HTR-8/SVneo (cell line): ENCODE measurements around the gene SMIM44.

Experiments used
- DNase-seq: peaks from one replicate; pipeline ENCODE4 v3.0.0; 2011; ENCODE audit warnings: low spot score, mixed read lengths; ENCODE audit not compliant: insufficient read length
- FAIRE-seq: peaks from 2 replicates; lab custom pipeline; 2011; peaks lifted over from hg19 to GRCh38; lab: Jason Lieb, UNC

The SMIM44 gene

DNA sequence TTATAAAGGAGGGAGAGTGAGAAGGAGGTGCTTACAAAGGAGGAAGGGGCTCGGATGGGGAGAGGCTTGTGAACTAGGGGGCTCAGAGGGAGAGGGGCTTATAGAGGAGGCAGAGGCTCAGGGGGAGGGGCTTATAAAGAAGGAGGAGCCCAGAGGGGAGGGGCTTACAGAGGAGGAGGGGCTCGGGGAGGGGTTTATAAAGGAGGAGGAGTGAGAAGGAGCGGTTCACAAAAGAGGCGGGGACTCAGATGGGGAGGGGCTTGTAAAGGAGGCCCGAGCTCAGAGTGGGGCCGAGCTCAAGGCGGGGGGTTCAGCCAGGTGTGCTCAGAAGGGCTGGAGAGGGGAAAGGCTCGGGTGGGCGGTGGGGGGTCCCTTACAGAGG lies 3.4 kb downstream of the SMIM44 start:
- FAIRE-seq: no peak
- no peak for DNase-seq

DNA sequence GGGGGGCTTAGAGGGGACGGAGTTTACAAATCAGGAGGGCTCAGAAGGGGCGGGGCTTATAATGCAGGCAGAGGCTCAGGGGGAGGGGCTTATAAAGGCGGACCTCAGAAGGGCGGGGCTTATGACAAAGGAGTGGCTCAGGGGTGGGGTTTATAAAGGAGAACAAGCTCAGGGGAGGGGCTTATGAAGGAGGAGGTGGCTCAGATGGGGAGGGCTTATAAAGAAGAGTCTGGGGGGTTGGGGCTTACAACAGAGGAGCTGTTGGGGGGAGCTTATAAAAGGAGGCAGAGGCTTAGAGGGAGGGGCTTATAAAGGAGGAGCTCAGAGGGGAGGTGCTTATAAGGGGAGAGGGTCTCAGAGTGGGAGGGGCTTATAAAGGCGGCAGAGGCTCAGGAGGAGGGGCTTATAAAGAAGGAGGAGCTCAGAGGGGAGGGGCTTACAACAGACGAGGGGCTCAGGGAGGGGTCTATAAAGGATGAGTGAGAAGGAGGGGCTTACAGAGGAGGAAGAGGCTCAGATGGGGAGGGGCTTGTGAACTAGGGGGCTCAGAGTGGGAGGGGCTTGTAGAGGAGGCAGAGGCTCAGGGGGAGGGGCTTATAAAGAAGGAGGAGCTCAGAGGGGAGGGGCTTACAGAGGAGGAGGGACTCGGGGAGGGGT lies 3.9 kb downstream of the SMIM44 start:
- FAIRE-seq (no peak), DNase-seq (no peak)

DNA sequence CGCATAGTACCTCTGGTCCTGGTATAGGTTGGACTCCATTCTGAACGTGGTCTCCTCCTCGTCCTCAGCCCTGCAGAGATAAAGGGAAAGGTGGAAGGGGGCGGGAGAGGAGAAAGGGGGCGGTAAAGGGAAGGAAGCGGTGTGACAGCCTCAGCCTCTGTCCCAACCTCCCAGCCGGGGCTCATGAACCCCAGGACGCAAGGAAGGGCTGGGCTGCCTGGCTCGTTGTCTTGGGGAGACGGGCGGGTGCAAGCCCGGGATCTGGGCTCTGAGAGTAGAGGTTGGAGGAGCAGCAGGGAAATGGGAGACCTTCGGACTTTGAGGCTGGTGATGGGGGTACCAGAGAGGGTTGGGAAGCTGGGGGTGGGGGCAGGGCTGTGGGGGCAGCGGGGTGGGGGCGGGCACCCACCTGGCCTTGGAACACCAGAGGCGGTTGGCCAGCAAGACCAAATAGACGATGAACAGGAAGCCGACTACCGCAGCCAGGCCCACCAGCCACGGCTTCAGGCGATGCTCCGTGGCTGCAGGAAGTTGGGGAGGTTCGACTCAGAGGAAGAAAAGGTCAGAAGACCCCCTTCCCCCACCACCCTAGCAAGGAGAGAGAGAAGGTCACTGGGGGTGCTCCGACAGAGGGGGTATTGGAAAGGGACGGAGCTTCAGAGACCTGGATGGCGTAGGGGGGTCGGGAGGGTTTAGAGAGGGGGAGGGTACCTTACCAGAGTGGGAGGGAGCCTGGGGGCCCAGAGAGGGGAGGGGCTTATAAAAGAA lies 4.6 kb downstream of the SMIM44 start:
- DNase-seq (no peak), FAIRE-seq (no peak)

DNA sequence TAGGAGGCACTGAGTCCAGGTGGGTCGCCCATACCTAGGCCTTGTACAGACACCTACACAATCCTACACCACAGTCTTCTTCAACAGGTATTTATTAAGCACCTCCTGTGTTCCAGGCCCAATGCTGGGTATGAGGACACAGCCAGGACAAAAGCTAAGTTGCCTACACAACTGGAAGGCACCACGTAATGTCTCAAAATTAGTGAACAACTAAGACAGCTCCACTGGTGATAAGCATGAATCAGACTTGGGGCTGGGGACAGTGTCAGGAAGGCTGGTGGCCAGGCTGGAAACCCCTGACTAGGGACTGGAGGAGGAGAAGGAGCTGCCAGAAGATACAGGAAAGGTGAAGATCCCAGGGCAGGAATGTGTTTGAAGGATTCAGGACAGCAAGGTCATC lies 5.3 kb downstream of the SMIM44 start:
- FAIRE-seq: no peak
- DNase-seq: no peak

DNA sequence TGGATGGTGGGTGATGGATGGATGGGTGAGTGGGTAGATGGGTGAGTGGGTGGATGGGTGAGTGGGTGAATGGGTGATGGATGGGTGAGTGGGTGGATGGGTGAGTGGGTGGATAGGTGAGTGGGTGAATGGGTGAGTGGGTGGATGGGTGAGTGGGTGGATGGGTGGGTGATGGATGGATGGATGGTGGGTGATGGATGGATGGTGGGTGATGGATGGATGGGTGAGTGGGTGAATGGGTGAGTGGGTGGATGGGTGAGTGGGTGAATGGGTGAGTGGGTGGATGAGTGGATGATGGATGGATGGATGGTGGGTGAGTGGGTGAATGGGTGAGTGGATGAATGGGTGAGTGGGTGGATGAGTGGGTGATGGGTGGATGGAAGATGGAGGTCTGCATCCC lies 5.7 kb downstream of the SMIM44 start:
- DNase-seq (no peak), FAIRE-seq (no peak)

DNA sequence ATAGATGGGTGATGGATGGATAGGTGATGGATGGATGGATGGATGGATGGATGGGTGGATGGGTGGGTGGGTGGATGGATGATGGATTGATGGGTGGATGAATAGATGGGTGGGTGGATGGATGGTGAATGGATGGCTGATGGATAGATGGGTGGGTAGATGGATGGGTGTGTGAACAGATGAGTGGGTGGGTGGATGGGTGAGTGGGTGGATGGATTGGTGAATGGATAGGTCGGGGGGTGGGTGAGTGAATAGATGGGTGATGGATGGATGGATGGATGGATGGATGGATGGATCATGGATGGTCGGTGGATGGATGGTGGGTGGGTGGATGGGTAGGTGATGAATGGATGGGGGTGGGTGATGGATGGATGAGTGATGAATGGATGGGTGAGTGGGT lies 6.4 kb downstream of the SMIM44 start:
- DNase-seq (no peak), FAIRE-seq (no peak)

DNA sequence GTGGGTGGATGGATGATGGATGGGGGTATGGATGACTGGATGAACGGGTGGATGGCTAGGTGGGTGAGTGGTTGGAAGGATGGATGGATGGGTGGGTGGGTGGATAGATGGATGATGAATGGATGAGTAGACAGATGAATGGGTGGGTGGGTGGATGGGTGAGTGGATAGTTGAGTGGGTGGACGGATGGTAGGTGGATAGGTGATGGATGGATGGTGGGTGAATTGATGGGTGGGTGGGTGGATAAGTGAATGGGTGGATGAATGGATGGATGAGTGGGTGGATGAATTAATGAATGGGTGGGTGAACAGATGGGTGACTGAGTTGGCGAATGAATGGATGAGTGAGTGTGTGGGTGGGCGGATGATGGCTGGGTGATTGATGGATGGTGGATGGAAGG lies 7.8 kb downstream of the SMIM44 start:
- FAIRE-seq: no peak
- no peak for DNase-seq

DNA sequence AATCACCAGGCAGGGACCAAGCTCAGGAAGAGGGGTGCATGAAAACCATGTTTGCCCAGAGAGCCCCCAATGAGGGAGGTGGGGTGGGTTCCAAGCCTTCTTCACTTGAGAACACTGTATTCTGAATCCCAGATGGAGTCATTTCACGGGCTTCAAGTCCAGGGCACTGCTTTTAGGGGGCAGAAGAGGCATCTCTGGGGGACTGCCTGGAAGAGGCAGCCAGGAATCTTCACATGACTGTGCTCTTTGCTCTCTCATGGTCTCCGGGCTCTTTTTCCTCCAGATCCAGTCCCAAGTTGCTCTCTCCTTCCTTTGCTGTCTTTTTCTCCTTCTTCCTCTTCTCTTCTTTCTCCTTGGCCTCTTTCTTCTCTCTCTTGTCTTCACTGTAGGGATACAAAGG lies 8.6 kb downstream of the SMIM44 start:
- no peak for DNase-seq
- FAIRE-seq: no peak

DNA sequence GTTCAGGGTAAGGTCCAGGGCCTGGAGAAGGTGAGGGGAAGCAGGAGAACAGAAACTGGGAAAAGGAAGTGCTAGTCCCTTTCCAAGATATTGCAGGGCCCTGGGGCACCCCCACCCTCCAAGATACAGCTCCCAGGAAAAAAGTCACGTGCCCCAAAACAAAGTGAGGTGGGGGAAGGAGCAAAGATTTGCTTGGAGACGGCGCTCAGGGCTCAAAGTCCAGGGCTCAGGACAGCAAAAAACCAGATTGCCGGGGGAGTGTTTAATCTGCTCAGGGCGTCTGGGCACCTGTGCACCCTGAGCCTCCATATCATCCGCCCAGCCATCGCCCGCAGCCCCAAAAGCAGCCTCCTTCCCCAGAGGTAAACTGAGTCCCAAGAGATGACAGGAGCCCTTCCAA lies 9.2 kb downstream of the SMIM44 start:
- FAIRE-seq: no peak
- DNase-seq: no peak

DNA sequence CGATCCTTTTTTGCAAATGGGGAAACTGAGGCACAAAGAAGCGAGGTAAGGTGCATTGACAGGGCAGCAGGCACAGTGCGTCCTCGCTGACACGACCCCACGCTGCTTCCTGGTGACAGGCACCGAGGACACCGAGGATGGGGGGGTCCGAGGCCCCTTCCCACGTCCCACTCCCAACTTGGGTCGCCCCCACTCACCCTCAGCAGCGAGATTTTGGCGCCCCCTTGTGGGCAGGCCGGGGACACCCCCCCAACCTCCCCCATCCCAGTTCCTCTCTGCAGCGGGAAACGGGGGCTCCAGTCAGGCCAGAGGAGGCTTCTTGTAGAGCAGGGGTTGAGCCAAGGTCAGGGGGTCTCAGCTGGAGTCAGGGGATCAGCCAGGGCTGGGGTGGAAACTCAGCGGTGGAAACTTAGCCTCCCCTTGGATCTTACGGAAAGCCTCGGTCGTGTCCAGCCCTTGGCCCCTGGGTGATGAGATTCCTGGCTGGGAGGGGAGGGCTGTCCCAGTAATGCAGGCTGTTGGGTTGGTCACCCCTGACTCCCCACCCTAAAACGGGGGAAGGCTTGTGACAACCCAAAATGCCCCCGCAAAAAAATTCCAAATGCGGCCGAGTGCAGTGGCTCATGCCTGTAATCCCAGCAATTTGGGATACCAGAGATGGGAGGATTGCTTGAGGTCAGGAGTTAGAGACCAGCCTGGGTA lies 11.1 kb downstream of the SMIM44 start:
- FAIRE-seq: no peak
- no peak for DNase-seq

DNA sequence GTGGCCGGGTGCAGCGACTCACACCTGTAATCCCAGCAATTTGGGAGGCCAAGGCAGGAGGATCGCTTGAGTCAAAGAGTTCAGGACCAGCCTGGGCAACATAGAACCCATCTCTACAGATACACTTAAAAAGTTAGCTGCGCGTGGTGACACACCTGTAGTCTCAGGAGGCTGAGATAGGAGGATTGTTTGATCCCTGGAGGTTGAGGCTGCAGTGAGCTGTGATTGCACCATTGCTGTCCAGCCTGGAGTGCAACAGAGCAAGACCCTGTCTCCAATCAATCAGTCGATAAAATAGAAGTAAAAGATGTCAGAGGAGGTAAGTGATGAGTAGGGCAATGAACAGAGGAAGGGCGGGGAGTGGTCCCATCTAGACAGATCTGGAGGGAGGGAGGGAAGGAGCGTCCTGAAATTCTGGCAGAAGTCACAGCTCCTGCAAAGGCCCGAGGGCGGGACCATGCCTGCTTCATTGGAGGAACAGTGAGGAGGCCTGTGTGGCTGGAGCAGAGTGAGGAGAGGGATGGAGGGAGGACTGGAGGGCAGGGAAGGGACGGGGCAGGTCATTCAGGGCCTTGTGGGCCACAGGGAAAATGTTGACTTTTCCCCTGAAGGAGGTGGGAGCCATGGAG lies 12.6 kb downstream of the SMIM44 start:
- no peak for FAIRE-seq
- no peak for DNase-seq

DNA sequence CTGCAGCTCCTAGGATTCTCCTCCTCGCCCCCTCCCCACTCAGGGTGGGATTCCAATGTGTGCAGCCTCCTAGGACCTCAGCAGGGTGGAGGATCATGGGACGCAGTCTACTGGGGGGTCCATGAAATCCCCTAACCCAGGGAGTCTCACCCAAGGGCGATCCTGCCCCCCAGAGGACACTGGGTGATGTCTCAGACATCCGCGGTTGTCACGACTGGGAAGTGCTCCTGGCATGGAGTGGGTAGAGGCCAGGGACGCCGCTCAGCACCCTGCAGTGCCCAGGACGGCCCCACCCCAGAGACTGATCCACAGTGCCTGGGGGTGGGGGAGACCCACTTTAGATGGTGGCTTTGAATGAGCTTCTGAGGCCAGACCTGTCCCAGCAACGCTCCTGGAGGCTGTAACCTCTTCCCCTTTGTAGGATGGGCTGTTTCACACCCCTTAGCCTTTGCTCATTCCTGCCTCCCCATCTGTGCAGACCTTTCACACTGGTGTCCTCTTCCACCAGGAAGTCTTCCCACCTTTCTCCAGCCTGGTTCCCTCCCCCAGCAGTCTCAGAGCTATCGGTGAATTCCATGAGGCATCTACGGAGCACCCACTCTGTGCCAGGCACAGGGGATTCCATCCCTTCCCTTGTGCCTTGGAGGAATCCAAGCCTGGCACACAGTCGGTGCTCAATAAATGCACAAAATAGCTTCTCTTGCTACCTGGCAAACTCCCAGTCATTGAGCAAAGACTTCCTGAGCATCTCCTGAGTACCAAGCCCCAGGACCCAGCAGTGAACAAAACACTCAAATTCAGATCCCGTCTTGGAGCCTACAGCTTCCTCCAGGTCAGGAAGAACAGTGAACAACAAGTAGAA lies 13.4 kb downstream of the SMIM44 start:
- no peak for FAIRE-seq

DNA sequence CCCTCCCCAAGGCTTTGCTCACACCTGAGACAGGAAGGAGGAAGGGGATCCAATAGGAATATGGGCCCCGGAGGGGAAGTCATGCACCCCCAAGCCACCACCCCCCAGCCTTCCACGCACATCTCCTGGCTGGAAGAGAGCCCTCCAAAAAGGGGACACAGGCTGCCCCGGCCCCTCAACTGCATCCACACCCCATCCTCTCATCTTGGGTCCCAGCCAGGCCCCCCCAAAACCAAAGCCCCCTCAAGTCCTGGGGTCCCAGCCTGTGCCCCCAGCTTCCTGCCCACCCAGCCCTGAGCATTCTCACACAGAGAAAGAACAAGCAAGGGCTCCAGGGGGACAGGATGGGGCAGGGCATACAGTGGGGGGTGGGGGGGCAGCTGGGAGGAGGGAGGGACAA lies 15.0 kb downstream of the SMIM44 start:
- DNase-seq: no peak
- FAIRE-seq: no peak

More for the DNA sequence above, 13.4 kb downstream of the SMIM44 start:
- DNase-seq: no peak

DNA sequence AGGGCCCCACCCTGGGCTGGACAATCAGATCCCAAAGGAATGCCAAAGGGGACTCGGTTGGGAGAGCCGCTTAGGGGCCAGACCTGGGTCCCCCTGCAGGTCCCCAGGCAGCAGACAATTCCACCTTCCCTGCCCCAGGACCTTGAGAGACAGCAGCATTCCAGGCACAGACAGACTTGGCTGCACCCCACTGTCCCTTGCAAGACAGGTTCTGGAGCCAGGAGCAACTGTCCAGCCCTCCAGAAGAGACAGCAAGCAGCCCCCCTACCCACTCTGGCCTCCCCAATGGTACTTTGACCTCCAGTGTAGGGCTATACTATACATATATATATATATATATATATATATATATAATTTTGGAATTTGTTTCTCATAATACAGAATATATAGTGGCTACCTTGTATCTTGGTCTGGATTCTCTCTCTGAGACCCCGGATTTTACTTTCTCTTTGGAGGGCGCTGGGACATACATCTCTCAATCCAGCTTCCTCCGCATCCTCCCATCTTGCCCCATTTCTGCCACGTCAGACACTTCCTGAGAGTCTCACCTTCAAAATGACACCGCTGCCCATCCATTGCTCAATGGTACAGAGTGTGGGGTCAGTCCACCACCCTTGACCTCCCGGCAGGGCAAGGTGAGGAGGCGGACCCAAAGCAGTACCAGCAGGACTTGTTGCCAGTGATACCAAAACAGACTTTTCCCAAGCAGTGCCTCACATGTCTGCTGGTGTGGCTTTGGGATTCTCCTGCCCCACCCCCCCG lies 15.6 kb downstream of the SMIM44 start:
- no peak for DNase-seq

DNA sequence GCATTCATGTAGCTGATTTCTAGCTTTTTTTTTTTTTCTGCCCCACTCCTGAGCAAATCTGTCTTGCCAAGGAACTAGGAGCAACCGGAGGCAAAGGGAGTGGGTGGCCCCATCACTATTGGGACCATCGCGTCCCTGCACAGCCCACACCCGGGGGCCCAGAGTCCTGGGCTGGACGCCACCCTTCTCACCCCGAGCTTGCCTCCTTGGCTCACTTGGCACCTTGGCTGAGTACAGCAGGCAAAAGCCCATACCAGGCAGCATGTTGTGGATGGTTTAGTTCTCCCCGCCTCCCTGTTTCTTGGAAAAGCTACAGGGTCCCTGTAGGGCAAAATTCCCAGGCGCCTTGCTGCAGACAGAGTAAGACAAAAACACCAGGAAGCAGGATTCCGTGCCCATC lies 16.6 kb downstream of the SMIM44 start:
- no peak for FAIRE-seq
- no peak for DNase-seq

More for the DNA sequence above, 15.6 kb downstream of the SMIM44 start:
- no peak for FAIRE-seq

DNA sequence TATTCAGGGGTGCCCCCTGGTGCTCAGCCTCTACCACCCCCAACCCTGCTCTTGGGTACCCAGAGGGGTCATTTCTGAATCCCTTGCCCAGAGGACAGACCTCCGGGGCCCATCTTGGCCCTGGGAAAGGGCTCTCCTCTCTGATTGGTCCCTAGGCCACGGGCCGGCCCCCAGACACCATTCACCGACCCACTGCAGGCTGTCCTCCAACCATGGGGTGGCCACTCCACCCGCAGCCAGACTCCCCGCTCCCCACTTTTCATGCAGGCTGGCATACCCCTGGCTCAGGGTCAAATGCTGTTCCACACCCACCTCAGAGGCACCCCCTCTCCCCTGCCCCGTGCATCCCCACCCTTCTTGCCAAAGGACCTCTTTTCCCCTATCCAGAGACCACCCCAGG lies 17.7 kb downstream of the SMIM44 start:
- no peak for FAIRE-seq

DNA sequence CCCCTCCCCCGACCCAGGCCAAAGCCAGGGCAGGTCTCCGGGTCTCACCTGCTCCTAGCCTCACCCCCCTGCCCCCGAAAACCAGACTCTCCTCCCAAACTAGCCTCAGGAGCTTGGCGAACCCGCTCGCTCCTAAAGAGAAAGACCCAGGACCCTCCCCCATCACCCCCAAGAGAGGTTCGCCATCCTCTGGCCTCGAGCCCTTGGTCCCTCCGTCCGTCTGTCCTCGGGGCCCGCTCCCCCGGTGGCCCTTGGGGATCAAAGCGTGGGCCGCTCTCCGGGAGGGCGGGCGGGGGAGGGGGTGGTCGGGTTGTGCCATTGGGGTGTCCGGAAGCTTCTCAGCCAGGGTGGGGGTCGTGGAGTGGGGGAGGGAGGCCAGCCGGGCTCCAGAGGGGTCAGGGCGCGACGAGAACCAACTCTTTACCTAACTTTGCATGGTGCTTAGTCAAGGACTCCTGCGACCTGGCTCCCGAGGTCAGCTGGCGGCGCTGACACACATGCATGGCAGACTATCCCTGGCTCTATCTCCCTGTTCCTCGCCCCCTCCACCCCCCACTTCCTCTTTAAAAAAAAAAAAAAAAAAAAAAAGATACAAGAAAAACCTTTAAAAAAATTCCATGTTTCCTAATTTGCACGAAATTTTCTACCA lies 18.5 kb downstream of the SMIM44 start:
- FAIRE-seq: no peak

More for the DNA sequence above, 17.7 kb downstream of the SMIM44 start:
- DNase-seq: no peak

DNA sequence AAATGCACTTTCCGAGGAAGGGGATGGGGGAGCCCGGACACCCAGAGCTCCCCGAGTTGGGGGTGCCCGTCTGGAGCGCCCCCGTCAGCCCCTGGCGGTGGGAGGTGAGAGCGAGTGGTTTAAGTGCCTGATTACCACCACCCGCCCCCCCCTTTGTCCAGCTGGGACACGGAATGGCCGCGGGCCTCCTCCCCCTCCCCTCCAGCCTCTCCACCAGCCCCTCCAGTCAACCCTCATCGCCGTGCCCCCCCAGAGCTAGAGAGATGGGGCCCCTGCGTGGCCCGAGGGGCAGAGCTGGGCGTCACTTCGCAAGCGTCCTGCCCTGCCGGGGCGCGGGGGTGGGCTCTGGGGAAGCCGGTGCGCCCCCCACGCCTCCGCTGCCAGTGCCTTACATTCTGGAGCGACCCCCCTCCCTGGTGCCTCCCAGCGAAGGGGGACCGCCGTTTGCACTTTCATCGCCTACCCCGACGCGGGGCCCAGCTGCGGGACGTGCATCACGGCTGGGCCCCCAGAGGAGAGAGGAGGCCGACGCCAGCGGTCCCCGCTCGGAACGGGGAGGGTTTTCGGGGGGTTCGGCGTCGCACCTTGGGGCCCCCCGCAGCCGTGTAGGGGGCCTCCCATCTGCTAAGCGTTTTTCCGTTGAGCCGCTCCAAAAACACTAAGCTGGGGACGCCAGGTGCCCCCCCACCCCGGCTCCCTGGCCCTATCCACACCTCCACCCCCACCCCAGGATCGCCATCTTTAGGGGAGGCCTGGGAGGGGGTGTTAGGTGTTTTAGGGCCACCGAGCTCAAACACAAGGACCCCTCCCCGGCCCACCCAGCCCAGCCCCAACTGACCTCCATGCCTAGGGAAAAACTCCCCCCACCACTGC lies 19.3 kb downstream of the SMIM44 start:
- FAIRE-seq (no peak), DNase-seq (no peak)

More for the DNA sequence above, 18.5 kb downstream of the SMIM44 start:
- no peak for DNase-seq
